ENCODE data around the gene CARS2. TPM values are rescaled to one million over a fixed set of nuclear protein-coding genes. Genes with fewer than 3 reads are reported as not detected.

CARS2 gene
- total and polyA plus RNA-seq, 2 of the 8 experiments (the other 6 are each of a cell fraction or from before 2014, with no cell fraction given): 47.7 to 55.9 TPM

DNA sequence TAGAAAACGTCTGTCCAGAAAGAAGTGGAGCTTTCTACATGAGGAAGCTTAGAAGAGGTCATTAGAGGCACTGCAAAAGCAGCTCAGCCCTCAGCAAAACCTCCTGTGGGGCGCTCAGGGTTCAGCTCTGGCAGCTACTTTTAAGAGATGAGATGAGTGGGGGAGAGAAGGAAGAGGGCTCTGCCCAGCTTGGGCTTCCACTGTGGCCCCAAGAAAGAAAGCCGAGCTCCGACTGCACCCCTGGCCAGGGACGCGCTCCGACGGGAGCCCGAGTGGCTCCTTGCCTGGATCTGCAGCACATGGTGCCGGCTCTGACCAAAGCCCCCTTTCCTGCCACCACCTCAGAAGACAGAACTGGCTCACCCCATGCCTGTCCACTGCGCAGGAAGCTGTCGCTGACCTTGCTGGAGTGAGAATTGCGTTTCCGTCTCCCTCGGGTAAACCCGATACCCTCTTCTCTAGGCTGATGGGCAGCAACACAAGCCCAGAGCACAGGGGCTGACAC, 54.1 kb downstream of the CARS2 start (continued):
- TF ChIP-seq, protein P1, sequence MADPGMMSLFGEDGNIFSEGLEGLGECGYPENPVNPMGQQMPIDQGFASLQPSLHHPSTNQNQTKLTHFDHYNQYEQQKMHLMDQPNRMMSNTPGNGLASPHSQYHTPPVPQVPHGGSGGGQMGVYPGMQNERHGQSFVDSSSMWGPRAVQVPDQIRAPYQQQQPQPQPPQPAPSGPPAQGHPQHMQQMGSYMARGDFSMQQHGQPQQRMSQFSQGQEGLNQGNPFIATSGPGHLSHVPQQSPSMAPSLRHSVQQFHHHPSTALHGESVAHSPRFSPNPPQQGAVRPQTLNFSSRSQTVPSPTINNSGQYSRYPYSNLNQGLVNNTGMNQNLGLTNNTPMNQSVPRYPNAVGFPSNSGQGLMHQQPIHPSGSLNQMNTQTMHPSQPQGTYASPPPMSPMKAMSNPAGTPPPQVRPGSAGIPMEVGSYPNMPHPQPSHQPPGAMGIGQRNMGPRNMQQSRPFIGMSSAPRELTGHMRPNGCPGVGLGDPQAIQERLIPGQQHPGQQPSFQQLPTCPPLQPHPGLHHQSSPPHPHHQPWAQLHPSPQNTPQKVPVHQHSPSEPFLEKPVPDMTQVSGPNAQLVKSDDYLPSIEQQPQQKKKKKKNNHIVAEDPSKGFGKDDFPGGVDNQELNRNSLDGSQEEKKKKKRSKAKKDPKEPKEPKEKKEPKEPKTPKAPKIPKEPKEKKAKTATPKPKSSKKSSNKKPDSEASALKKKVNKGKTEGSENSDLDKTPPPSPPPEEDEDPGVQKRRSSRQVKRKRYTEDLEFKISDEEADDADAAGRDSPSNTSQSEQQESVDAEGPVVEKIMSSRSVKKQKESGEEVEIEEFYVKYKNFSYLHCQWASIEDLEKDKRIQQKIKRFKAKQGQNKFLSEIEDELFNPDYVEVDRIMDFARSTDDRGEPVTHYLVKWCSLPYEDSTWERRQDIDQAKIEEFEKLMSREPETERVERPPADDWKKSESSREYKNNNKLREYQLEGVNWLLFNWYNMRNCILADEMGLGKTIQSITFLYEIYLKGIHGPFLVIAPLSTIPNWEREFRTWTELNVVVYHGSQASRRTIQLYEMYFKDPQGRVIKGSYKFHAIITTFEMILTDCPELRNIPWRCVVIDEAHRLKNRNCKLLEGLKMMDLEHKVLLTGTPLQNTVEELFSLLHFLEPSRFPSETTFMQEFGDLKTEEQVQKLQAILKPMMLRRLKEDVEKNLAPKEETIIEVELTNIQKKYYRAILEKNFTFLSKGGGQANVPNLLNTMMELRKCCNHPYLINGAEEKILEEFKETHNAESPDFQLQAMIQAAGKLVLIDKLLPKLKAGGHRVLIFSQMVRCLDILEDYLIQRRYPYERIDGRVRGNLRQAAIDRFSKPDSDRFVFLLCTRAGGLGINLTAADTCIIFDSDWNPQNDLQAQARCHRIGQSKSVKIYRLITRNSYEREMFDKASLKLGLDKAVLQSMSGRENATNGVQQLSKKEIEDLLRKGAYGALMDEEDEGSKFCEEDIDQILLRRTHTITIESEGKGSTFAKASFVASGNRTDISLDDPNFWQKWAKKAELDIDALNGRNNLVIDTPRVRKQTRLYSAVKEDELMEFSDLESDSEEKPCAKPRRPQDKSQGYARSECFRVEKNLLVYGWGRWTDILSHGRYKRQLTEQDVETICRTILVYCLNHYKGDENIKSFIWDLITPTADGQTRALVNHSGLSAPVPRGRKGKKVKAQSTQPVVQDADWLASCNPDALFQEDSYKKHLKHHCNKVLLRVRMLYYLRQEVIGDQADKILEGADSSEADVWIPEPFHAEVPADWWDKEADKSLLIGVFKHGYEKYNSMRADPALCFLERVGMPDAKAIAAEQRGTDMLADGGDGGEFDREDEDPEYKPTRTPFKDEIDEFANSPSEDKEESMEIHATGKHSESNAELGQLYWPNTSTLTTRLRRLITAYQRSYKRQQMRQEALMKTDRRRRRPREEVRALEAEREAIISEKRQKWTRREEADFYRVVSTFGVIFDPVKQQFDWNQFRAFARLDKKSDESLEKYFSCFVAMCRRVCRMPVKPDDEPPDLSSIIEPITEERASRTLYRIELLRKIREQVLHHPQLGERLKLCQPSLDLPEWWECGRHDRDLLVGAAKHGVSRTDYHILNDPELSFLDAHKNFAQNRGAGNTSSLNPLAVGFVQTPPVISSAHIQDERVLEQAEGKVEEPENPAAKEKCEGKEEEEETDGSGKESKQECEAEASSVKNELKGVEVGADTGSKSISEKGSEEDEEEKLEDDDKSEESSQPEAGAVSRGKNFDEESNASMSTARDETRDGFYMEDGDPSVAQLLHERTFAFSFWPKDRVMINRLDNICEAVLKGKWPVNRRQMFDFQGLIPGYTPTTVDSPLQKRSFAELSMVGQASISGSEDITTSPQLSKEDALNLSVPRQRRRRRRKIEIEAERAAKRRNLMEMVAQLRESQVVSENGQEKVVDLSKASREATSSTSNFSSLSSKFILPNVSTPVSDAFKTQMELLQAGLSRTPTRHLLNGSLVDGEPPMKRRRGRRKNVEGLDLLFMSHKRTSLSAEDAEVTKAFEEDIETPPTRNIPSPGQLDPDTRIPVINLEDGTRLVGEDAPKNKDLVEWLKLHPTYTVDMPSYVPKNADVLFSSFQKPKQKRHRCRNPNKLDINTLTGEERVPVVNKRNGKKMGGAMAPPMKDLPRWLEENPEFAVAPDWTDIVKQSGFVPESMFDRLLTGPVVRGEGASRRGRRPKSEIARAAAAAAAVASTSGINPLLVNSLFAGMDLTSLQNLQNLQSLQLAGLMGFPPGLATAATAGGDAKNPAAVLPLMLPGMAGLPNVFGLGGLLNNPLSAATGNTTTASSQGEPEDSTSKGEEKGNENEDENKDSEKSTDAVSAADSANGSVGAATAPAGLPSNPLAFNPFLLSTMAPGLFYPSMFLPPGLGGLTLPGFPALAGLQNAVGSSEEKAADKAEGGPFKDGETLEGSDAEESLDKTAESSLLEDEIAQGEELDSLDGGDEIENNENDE (IDR thresholded peaks at IDR 0.05; ENCODE audit: insufficient replicate concordance, low read length): no peak
- TF ChIP-seq SAP30 (IDR thresholded peaks at IDR 0.05; ENCODE audit: insufficient read depth, insufficient replicate concordance, low read length): no peak
- no peak for TF ChIP-seq JUND (IDR thresholded peaks at IDR 0.05; ENCODE audit: low read length)
- no peak for TF ChIP-seq KDM4A (IDR thresholded peaks at IDR 0.05; ENCODE audit: low read depth, low read length, severe bottlenecking)
- no peak for TF ChIP-seq NANOG (IDR thresholded peaks at IDR 0.05; ENCODE audit: insufficient read depth, low read depth, low read length, poor library complexity, severe bottlenecking)
- no peak for TF ChIP-seq CHD2 (IDR thresholded peaks at IDR 0.05; ENCODE audit: low read length)
- TF ChIP-seq RAD21 (IDR thresholded peaks at IDR 0.05 in 1 of 2, conservative IDR thresholded peaks at IDR 0.05 in 1 of 2; ENCODE audit: low read depth in 2 of 2, low read length in 2 of 2): no peak
- no peak for TF ChIP-seq KDM1A (IDR thresholded peaks at IDR 0.05; ENCODE audit: borderline replicate concordance, low read length)
- TF ChIP-seq KDM5A (IDR thresholded peaks at IDR 0.05; ENCODE audit: low read length): no peak

Data from H1 (cell line).